Neural crest cell (in vitro differentiated cells): ENCODE measurements around the gene CDH5. TPM values are rescaled to one million over a fixed set of nuclear protein-coding genes. Genes with fewer than 3 reads are reported as not detected.

Source experiments
- DNase-seq: peaks from one replicate; pipeline ENCODE4 v3.0.0; 2021; ENCODE audit warnings: low read depth, mixed read lengths, low spot score
- H3K27ac Mint-ChIP-seq: one replicate; pipeline ENCODE4 v1.8.0; 2021; ENCODE audit warnings: mild to moderate bottlenecking, mixed read lengths; ENCODE audit not compliant: unreplicated experiment
- H3K27me3 Mint-ChIP-seq: 2 replicates; pipeline ENCODE4 v1.8.0; 2021; ENCODE audit warnings: low read depth, mild to moderate bottlenecking, mixed read lengths
- H3K36me3 Mint-ChIP-seq: 2 replicates; pipeline ENCODE4 v1.8.0; 2021; ENCODE audit warnings: low read depth, mild to moderate bottlenecking, mixed read lengths
- H3K4me1 Mint-ChIP-seq: 2 replicates; pipeline ENCODE4 v1.8.0; 2021; ENCODE audit warnings: mixed read lengths
- H3K4me3 Mint-ChIP-seq: one replicate; pipeline ENCODE4 v1.8.0; 2021; ENCODE audit warnings: mild to moderate bottlenecking, mixed read lengths
- H3K9me3 Mint-ChIP-seq: 2 replicates; pipeline ENCODE4 v1.8.0; 2021; ENCODE audit warnings: mixed read lengths
- CTCF ChIP-seq: fragments of 200-600 bp; sonication (generic); conservative IDR thresholded peaks from 2 replicates; pipeline ENCODE4 v1.5.0; 2021; ENCODE audit warnings: antibody characterized with exemption, mild to moderate bottlenecking
- total RNA-seq: library from RNA; stranded (reverse); gene quantifications from 2 replicates; pipeline ENCODE4 v1.2.1, GENCODE V29; 2021

The CDH5 gene
- total RNA-seq, 1 donor from 2014 or later = 0.56 TPM

GRCh38 chr16:66427871-66428681 lies 61.6 kb downstream of the CDH5 start:
- H3K27ac Mint-ChIP-seq = no peak overlapping the region
- DNase-seq = peak; percentile 20
- H3K9me3 Mint-ChIP-seq = no peaks in the 10 kb centered on the region
- peak overlapping the region; percentile 71 for H3K4me3 Mint-ChIP-seq
- H3K4me1 Mint-ChIP-seq = peaks cover 5% of the 10 kb centered on the region
- H3K27me3 Mint-ChIP-seq = peaks cover 82% of the 10 kb centered on the region
- no peaks in the 10 kb centered on the region for H3K36me3 Mint-ChIP-seq
- TF ChIP-seq CTCF = no peak

- DNase-seq = no peak
- no peaks in the 10 kb centered on the region for H3K36me3 Mint-ChIP-seq
- no peak for TF ChIP-seq CTCF
- peak overlapping the region; percentile 71 for H3K4me3 Mint-ChIP-seq
- peaks cover 78% of the 10 kb centered on the region for H3K27me3 Mint-ChIP-seq
- H3K9me3 Mint-ChIP-seq = no peaks in the 10 kb centered on the region
- no peak overlapping the region for H3K27ac Mint-ChIP-seq
- H3K4me1 Mint-ChIP-seq = peaks cover 10% of the 10 kb centered on the region
Observed at GRCh38 chr16:66428682-66429251, 62.3 kb downstream of the CDH5 start.

- TF ChIP-seq CTCF = no peak
- Mint-ChIP-seq H3K4me3 (peak overlapping the region; percentile 71), H3K27ac (no peak overlapping the region), H3K36me3 (no peaks in the 10 kb centered on the region), H3K9me3 (no peaks in the 10 kb centered on the region), H3K27me3 (peaks cover 71% of the 10 kb centered on the region), H3K4me1 (peaks cover 13% of the 10 kb centered on the region)
- no peak for DNase-seq
Observed at GRCh38 chr16:66429290-66429962, 62.9 kb downstream of the CDH5 start.

- Mint-ChIP-seq H3K36me3 (no peaks in the 10 kb centered on the region), H3K27me3 (peaks cover 63% of the 10 kb centered on the region), H3K27ac (no peak overlapping the region), H3K9me3 (no peaks in the 10 kb centered on the region), H3K4me3 (peak overlapping the region; percentile 47), H3K4me1 (peaks cover 18% of the 10 kb centered on the region)
- no peak for TF ChIP-seq CTCF
- no peak for DNase-seq
Observed at GRCh38 chr16:66430214-66430613, 63.7 kb downstream of the CDH5 start.

GRCh38 chr16:66431760-66432159 lies 65.3 kb downstream of the CDH5 start:
- Mint-ChIP-seq H3K4me3 (no peak overlapping the region), H3K27ac (no peak overlapping the region), H3K36me3 (no peaks in the 10 kb centered on the region), H3K4me1 (peaks cover 14% of the 10 kb centered on the region), H3K27me3 (peaks cover 50% of the 10 kb centered on the region), H3K9me3 (no peaks in the 10 kb centered on the region)
- no peak for TF ChIP-seq CTCF
- DNase-seq = no peak
